Frontal cortex (tissue), 4 donors: Measurements from ENCODE around the gene RTN4. TPM values are rescaled to one million over a fixed set of nuclear protein-coding genes. Genes with fewer than 3 reads are reported as not detected.
A peak's percentile ranks its signal among the peaks of the same experiment; 100 is the strongest.
"Not testable (repeated sequence)": the region's sequence is repeated elsewhere in the genome, so short reads cannot be mapped to it uniquely, and the experiment has no call there.

Experiments
- DNase-seq, 2 donors: peaks; one replicate each; pipeline ENCODE4 v3.0.0; 2012; ENCODE audit warnings: low spot score in 2 of 2
- FAIRE-seq: peaks from 2 replicates; lab custom pipeline; 2012; peaks lifted over from hg19 to GRCh38; lab: Jason Lieb, UNC
- total RNA-seq: library from RNA; depleted of rRNA; stranded (reverse); fragments of >200 nt; gene quantifications from one replicate; pipeline ENCODE4 v1.2.3, GENCODE V29; 2014
- donor health status: control.
- donor health status: control.
- donor health status: control.

RTN4 gene
- total RNA-seq, 1 donor from 2014 or later: 726 TPM

DNA sequence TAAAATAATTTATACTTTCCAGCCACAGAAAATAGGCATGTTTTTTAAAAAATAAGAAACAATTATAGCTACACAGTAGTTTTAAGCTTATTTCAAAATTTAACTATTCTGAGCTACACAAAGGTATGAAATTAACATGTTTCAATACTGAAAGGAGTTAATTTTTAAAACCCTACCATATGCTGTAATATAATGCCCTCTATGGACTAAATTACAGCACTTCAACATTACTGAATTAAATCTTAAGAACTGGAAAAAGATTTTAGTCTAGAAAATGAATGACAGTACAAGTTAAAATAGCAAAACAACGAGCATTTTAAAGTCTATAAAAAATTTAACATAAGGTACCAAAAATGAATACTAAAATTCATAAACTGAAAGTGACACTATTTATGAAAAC is 36.3 kb downstream of the RTN4 start:
- DNase-seq: no peak
- FAIRE-seq: peak; percentile 36

GRCh38 chr2:55012672-55013484 is 37.4 kb downstream of the RTN4 start:
- no peak for DNase-seq
- no peak for FAIRE-seq

- DNase-seq (no peak), FAIRE-seq (no peak)
These were observed 38.2 kb downstream of the RTN4 start for GRCh38 chr2:55011831-55012671.

- DNase-seq: no peak
- no peak for FAIRE-seq
These were observed 39.3 kb downstream of the RTN4 start for GRCh38 chr2:55010915-55011314.

GRCh38 chr2:55010149-55010591 is 40.1 kb downstream of the RTN4 start:
- no peak for FAIRE-seq
- peak in 1 of 2 donors; percentile 22 for DNase-seq

- no peak for FAIRE-seq
- no peak for DNase-seq
These were observed 40.8 kb downstream of the RTN4 start for GRCh38 chr2:55009277-55010060.

- FAIRE-seq: no peak
These were observed 43.9 kb downstream of the RTN4 start for GRCh38 chr2:55006306-55006705.

GRCh38 chr2:55003706-55004639 is 46.3 kb downstream of the RTN4 start:
- FAIRE-seq (no peak), DNase-seq (no peak)

More at GRCh38 chr2:55006306-55006705, 43.9 kb downstream of the RTN4 start:
- DNase-seq: no peak

DNA sequence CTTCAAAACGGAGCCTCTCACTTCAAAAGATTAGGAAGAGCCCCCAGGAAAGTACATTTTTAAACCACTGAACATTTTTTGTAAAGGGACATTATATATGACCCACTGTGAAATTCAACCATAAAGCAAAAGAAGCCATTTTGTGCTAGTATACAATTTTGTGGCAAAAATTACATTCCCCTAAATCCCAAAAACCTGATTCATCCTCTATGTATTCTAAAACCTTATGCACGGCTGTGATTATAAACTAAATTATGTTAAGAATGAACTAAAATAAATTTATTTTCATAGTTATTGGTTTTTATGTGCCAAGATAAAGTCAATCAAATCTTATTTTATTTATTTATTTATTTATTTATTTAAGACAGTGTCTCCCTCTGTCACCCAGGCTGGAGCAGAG is 48.5 kb downstream of the RTN4 start:
- FAIRE-seq (no peak), DNase-seq (no peak)

- FAIRE-seq (no peak), DNase-seq (no peak)
These were observed 49.9 kb downstream of the RTN4 start for GRCh38 chr2:55000341-55000740.

DNA sequence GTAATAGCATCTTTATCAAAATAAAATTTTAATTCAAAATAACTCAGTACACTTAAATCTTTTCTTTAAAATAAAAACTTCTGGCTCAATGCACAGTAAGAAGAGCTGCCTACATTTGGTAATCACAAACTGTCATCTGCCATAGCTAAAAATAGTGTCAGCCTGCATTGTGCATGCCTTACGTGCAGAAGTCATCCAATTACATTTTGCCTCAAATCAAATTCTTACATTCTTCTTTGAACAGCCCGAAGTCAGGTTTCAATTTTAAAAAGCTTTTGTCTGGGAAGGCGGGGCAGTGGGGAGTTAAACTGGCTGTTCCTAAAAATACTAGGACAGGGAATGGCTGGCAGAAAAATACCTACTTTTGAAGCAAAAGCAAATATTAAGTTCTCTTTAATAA is 51.1 kb downstream of the RTN4 start:
- FAIRE-seq: no peak

GRCh38 chr2:54997826-54998225 is 52.4 kb downstream of the RTN4 start:
- DNase-seq (no peak), FAIRE-seq (no peak)

More for the DNA sequence above, 51.1 kb downstream of the RTN4 start:
- DNase-seq: no peak

GRCh38 chr2:54995553-54995952 is 54.7 kb downstream of the RTN4 start:
- no peak for FAIRE-seq
- DNase-seq: no peak

DNA sequence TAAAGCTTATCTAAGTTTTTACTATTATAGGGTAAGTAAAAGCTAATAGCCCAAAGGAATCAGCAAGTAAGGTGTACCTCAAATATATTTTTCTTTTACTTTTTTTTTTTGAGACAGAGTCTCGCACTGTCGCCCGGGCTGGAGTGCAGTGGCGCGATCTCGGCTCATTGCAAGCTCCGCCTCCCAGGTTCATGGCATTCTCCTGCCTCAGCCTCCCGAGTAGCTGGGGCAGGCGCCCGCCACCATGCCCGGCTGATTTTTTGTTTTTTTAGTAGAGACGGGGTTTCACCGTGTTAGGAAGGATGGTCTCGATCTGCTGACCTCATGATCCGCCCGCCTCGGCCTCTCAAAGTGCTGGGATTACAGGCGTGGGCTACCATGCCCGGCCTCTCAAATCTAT is 59.6 kb downstream of the RTN4 start:
- DNase-seq, FAIRE-seq: not testable (repeated sequence)

- no peak for DNase-seq
- no peak for FAIRE-seq
These were observed 61.6 kb downstream of the RTN4 start for GRCh38 chr2:54988612-54989011.

DNA sequence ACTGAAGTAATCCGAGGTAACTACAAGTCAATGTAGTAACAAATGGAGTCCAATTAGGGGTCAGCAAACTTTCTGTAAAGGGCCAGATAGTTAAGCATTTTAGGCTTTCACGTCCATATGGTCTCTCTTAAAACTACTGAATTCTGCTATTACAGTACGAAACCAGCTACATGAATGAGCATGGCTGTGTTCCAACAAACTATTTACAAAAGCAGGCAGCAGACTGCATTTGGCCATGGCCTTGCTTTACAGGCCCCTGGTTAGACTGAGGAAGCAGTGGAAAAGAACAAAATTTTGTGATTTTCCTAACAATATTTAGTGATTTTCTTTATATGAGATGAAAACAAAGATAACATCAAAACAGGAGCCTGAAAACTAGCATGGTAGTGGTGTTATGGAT is 64.0 kb downstream of the RTN4 start:
- FAIRE-seq (no peak), DNase-seq (no peak)

DNA sequence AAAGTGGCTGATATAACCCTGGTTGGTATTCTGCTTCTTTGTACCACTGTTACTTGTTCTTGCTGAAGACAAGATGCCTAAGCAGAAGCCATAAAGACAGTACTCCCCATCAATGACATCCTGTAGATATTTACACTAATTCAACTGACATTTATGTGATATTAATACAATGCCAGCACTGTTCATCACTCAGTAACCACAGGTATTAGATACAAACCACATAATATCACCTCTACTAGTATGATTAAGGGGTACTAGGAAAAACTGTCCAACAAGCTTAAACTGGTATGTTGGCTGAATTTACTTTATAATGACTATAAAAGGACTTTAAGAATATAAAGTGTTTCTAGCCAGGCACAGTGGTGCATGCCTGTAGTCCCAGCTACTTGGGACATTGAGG is 65.8 kb downstream of the RTN4 start:
- FAIRE-seq (no peak), DNase-seq (no peak)

GRCh38 chr2:54983345-54984220 is 66.7 kb downstream of the RTN4 start:
- DNase-seq (no peak), FAIRE-seq (no peak)
